ENCODE measurements around the gene GPR32. TPM values are rescaled to one million over a fixed set of nuclear protein-coding genes. Genes with fewer than 3 reads are reported as not detected.

GPR32 gene
- total RNA-seq, 2 donors from 2014 or later, result not detected

DNA sequence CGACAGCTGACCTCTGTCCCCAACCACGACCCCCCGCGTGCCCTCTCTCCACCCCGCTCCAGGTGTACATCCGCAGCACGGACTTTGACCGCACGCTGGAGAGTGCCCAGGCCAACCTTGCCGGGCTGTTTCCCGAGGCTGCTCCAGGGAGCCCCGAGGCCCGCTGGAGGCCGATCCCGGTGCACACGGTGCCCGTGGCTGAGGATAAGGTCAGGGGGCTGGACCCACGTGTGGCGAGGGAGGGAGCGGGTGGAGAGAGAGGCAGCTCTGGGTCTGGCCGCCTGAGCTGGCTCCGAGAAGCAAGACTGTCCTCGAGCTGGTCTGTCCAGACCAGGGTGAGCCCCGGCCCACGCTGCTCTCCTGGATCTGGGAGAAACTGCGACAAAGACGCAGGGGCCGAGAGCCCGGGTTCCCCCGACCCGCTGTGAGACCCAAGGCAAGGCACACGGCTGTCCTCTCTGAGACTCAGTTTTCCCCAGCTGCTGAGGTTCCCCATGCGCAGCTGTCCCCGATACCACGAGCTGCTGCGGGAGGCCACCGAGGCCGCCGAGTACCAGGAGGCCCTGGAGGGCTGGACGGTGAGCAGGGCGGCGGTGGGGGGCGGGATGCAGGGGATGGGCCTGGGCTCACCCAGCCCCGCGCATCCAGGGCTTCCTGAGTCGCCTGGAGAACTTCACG lies 21.5 kb downstream of the GPR32 start:
- H3K4me3 ChIP-seq, result no peak overlapping the region
- H3K4me1 ChIP-seq, result peaks cover 5% of the 10 kb centered on the region
- H3K27ac ChIP-seq, result no peak overlapping the region
- no peaks in the 10 kb centered on the region for H3K27me3 ChIP-seq
- H3K9me3 ChIP-seq, result no peaks in the 10 kb centered on the region
- DNase-seq (no peak), ATAC-seq (no peak)
- intact Hi-C loops (cut with DNase I), result no loop called here
- WGBS, 2 donors, result 65 to 73% methylated on average over 12 to 40 of the region's 47 CpGs
- H3K36me3 ChIP-seq (replicated peaks in 1 of 2; ENCODE audit: insufficient read depth in 1 of 2, low read depth in 2 of 2), result no peaks in the 10 kb centered on the region
- TF ChIP-seq, protein P1, sequence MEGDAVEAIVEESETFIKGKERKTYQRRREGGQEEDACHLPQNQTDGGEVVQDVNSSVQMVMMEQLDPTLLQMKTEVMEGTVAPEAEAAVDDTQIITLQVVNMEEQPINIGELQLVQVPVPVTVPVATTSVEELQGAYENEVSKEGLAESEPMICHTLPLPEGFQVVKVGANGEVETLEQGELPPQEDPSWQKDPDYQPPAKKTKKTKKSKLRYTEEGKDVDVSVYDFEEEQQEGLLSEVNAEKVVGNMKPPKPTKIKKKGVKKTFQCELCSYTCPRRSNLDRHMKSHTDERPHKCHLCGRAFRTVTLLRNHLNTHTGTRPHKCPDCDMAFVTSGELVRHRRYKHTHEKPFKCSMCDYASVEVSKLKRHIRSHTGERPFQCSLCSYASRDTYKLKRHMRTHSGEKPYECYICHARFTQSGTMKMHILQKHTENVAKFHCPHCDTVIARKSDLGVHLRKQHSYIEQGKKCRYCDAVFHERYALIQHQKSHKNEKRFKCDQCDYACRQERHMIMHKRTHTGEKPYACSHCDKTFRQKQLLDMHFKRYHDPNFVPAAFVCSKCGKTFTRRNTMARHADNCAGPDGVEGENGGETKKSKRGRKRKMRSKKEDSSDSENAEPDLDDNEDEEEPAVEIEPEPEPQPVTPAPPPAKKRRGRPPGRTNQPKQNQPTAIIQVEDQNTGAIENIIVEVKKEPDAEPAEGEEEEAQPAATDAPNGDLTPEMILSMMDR (IDR thresholded peaks at IDR 0.05), result no peak
- TF ChIP-seq POLR2A (IDR thresholded peaks at IDR 0.05), result no peak

DNA sequence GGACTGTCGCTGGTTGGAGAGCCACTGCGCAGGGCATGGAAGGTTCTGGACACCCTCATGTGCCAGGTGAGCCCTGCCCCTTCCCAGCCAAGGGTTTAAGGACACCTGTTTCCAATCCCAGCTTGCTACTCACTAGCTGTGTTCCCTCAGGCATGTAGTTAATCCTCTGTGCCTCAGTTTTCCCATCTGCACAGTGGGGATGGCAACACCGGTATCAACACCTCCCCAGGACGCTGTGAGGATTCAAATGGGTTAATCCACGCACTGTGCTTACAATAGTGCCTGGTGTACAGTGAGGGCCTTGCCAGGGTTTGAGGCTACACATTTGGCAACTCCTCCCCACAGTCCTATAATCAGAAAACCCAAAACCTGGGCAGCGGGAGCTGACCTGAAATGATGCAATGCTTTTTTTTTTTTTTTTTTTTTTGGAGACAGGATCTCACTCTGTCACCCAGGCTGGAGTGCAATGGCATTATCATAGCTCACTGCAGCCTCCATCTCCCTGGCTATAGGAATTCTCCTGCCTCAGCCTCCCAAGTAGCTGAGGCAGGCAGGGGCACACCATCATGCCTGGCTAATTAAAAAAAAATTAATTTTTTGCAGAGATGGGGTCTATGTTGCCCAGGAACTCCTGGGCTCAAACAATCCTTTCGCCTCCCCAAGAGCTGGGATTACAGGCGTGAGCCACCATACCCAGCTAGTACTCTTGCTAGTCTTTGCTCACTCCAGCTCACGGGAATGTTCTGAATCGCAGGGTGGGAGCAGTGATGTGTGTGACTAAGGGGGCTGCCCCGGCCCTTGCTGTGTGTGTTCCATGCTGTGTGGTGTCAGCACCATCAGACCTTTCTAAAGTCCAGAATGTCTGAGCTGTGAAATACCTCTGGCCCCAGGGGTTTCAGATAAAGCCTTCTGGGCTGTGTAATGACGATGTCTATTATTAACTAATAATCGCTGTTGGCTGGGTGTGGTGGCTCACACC lies 22.3 kb downstream of the GPR32 start:
- DNase-seq, result no peak

GRCh38 chr19:50793558-50794065 lies 23.3 kb downstream of the GPR32 start:
- Histone ChIP-seq H3K27me3 (no peaks in the 10 kb centered on the region), H3K27ac (no peak overlapping the region), H3K4me3 (no peak overlapping the region), H3K9me3 (no peaks in the 10 kb centered on the region), H3K36me3 (replicated peaks in 1 of 2; ENCODE audit: insufficient read depth in 1 of 2, low read depth in 2 of 2) (peaks cover 0 to 5% of the 10 kb centered on the region in 2 donors), H3K4me1 (peaks cover 5% of the 10 kb centered on the region)
- intact Hi-C loops (cut with DNase I), result no loop called here
- ATAC-seq (no peak), DNase-seq (no peak)
- TF ChIP-seq, protein P1 (IDR thresholded peaks at IDR 0.05), result no peak
- no peak for TF ChIP-seq POLR2A (IDR thresholded peaks at IDR 0.05)
- 66 to 74% methylated on average over 10 to 11 of the region's 11 CpGs for WGBS, 2 donors

More for the DNA sequence above, 22.3 kb downstream of the GPR32 start:
- intact Hi-C loops (cut with DNase I), result no loop called here
- Histone ChIP-seq H3K4me1 (peaks cover 5% of the 10 kb centered on the region), H3K27me3 (no peaks in the 10 kb centered on the region), H3K9me3 (no peaks in the 10 kb centered on the region), H3K27ac (no peak overlapping the region), H3K36me3 (replicated peaks in 1 of 2; ENCODE audit: insufficient read depth in 1 of 2, low read depth in 2 of 2) (no peaks in the 10 kb centered on the region), H3K4me3 (no peak overlapping the region)
- no peak for ATAC-seq
- WGBS, 2 donors, result 82% methylated on average over 9 to 13 of the region's 13 CpGs
- TF ChIP-seq, protein P1 (IDR thresholded peaks at IDR 0.05), result no peak
- TF ChIP-seq POLR2A (IDR thresholded peaks at IDR 0.05), result no peak

- H3K4me3 ChIP-seq, result no peak overlapping the region
- no peaks in the 10 kb centered on the region for H3K27me3 ChIP-seq
- no peaks in the 10 kb centered on the region for H3K9me3 ChIP-seq
- ATAC-seq, result peak; percentile 56
- peak; percentile 45 to 69 (median 55) for DNase-seq
- H3K27ac ChIP-seq, result no peak overlapping the region
- WGBS, 2 donors, result 16 to 21% methylated on average over 15 to 16 of the region's 16 CpGs
- intact Hi-C loops (cut with DNase I), result no loop called here
- TF ChIP-seq, protein P1 (IDR thresholded peaks at IDR 0.05), result peak in 5 of 7 experiments; percentile 13 to 63 (median 44)
- peak in 1 of 3 donors; percentile 13 for TF ChIP-seq POLR2A (IDR thresholded peaks at IDR 0.05)
- H3K4me1 ChIP-seq, result peaks cover 5% of the 10 kb centered on the region
- H3K36me3 ChIP-seq (replicated peaks in 1 of 2; ENCODE audit: insufficient read depth in 1 of 2, low read depth in 2 of 2), result peaks cover 0 to 7% of the 10 kb centered on the region in 2 donors
Observed at GRCh38 chr19:50794074-50794875, 24.0 kb downstream of the GPR32 start.

Measured in body of pancreas (tissue), 4 donors.